ENCODE data around the gene CRIM1.

CRIM1 gene

GRCh38 chr2:36502081-36502480 is 146.5 kb downstream of the CRIM1 start:
- DNase-seq, result no peak
- TF ChIP-seq GATA1 (IDR thresholded peaks at IDR 0.05; ENCODE audit: low read depth, low read length) (no peak), POLR2A (IDR thresholded peaks at IDR 0.05; ENCODE audit: low read length) (no peak)

GRCh38 chr2:36507408-36507812 is 151.8 kb downstream of the CRIM1 start:
- peak; percentile 58 to 72 for DNase-seq
- TF ChIP-seq GATA1 (IDR thresholded peaks at IDR 0.05; ENCODE audit: low read depth, low read length) (no peak), POLR2A (IDR thresholded peaks at IDR 0.05; ENCODE audit: low read length) (no peak)

GRCh38 chr2:36509075-36509474 is 153.5 kb downstream of the CRIM1 start:
- TF ChIP-seq GATA1 (IDR thresholded peaks at IDR 0.05; ENCODE audit: low read depth, low read length), result no peak
- no peak for DNase-seq

- DNase-seq, result peak; percentile 36 to 55
- TF ChIP-seq GATA1 (IDR thresholded peaks at IDR 0.05; ENCODE audit: low read depth, low read length) (no peak), POLR2A (IDR thresholded peaks at IDR 0.05; ENCODE audit: low read length) (no peak)
These were observed 156.5 kb downstream of the CRIM1 start for GRCh38 chr2:36511858-36512603.

GRCh38 chr2:36512705-36513104 is 157.1 kb downstream of the CRIM1 start:
- no peak for DNase-seq

GRCh38 chr2:36513661-36514060 is 158.1 kb downstream of the CRIM1 start:
- TF ChIP-seq POLR2A (IDR thresholded peaks at IDR 0.05; ENCODE audit: low read length) (no peak), GATA1 (IDR thresholded peaks at IDR 0.05; ENCODE audit: low read depth, low read length) (no peak)

More at GRCh38 chr2:36512705-36513104, 157.1 kb downstream of the CRIM1 start:
- TF ChIP-seq GATA1 (IDR thresholded peaks at IDR 0.05; ENCODE audit: low read depth, low read length) (no peak), POLR2A (IDR thresholded peaks at IDR 0.05; ENCODE audit: low read length) (no peak)

GRCh38 chr2:36515538-36515937 is 160.0 kb downstream of the CRIM1 start:
- TF ChIP-seq POLR2A (IDR thresholded peaks at IDR 0.05; ENCODE audit: low read length), result no peak
- no peak for TF ChIP-seq GATA1 (IDR thresholded peaks at IDR 0.05; ENCODE audit: low read depth, low read length)
- no peak for DNase-seq

More at GRCh38 chr2:36513661-36514060, 158.1 kb downstream of the CRIM1 start:
- DNase-seq, result no peak

- TF ChIP-seq GATA1 (IDR thresholded peaks at IDR 0.05; ENCODE audit: low read depth, low read length), result no peak
- TF ChIP-seq POLR2A (IDR thresholded peaks at IDR 0.05; ENCODE audit: low read length), result no peak
- DNase-seq, result no peak
These were observed 160.7 kb downstream of the CRIM1 start for GRCh38 chr2:36516136-36516870.

GRCh38 chr2:36520431-36520830 is 164.9 kb downstream of the CRIM1 start:
- no peak for TF ChIP-seq POLR2A (IDR thresholded peaks at IDR 0.05; ENCODE audit: low read length)
- no peak for TF ChIP-seq GATA1 (IDR thresholded peaks at IDR 0.05; ENCODE audit: low read depth, low read length)
- DNase-seq, result no peak

GRCh38 chr2:36523153-36523552 is 167.6 kb downstream of the CRIM1 start:
- DNase-seq, result no peak
- TF ChIP-seq GATA1 (IDR thresholded peaks at IDR 0.05; ENCODE audit: low read depth, low read length) (no peak), POLR2A (IDR thresholded peaks at IDR 0.05; ENCODE audit: low read length) (no peak)

- no peak for TF ChIP-seq GATA1 (IDR thresholded peaks at IDR 0.05; ENCODE audit: low read depth, low read length)
- no peak for TF ChIP-seq POLR2A (IDR thresholded peaks at IDR 0.05; ENCODE audit: low read length)
- no peak for DNase-seq
These were observed 169.7 kb downstream of the CRIM1 start for GRCh38 chr2:36525245-36525644.

- DNase-seq, result no peak
- TF ChIP-seq POLR2A (IDR thresholded peaks at IDR 0.05; ENCODE audit: low read length), result no peak
- TF ChIP-seq GATA1 (IDR thresholded peaks at IDR 0.05; ENCODE audit: low read depth, low read length), result no peak
These were observed 170.6 kb downstream of the CRIM1 start for GRCh38 chr2:36526226-36526625.

- no peak for DNase-seq
- TF ChIP-seq GATA1 (IDR thresholded peaks at IDR 0.05; ENCODE audit: low read depth, low read length) (no peak), POLR2A (IDR thresholded peaks at IDR 0.05; ENCODE audit: low read length) (no peak)
These were observed 172.7 kb downstream of the CRIM1 start for GRCh38 chr2:36528274-36528673.

GRCh38 chr2:36528766-36529392 is 173.3 kb downstream of the CRIM1 start:
- TF ChIP-seq GATA1 (IDR thresholded peaks at IDR 0.05; ENCODE audit: low read depth, low read length) (no peak), POLR2A (IDR thresholded peaks at IDR 0.05; ENCODE audit: low read length) (no peak)
- DNase-seq, result no peak

Measured in erythroblast (primary cell).